Fibroblast of lung (primary cell): Measurements from ENCODE around the gene NDUFA13. TPM values are rescaled to one million over a fixed set of nuclear protein-coding genes. Genes with fewer than 3 reads are reported as not detected.

Experiments used
- DNase-seq, 2 donors: peaks; one replicate each; pipeline versions ENCODE4 v3.0.0 to v3.0.0-alpha.2; 2010; ENCODE audit warnings: low read depth in 2 of 2
- H2AFZ ChIP-seq: 2 replicates; pipeline ENCODE4 v1.5.1; 2012; ENCODE audit warnings: low read length, control low read depth, inconsistent platforms
- H3K27ac ChIP-seq: 2 replicates; pipeline ENCODE4 v1.5.1; 2011; ENCODE audit warnings: low read length, control low read depth; ENCODE audit not compliant: insufficient read depth
- H3K27me3 ChIP-seq: 2 replicates; pipeline ENCODE4 v1.5.1; 2011; ENCODE audit warnings: mild to moderate bottlenecking, low read length; ENCODE audit not compliant: control insufficient read depth, insufficient read depth
- H3K36me3 ChIP-seq: 2 replicates; pipeline ENCODE4 v1.5.1; 2011; ENCODE audit warnings: low read length; ENCODE audit not compliant: control insufficient read depth, insufficient read depth
- H3K4me1 ChIP-seq: 2 replicates; pipeline ENCODE4 v1.5.1; 2011; ENCODE audit warnings: low read length; ENCODE audit not compliant: control insufficient read depth, insufficient read depth; ENCODE audit errors: extremely low read depth
- H3K4me2 ChIP-seq: 2 replicates; pipeline ENCODE4 v1.5.1; 2011; ENCODE audit warnings: low read length, control low read depth; ENCODE audit not compliant: insufficient read depth; ENCODE audit errors: extremely low read depth
- H3K4me3 ChIP-seq, 4 experiments: fragments of 200-600 bp in 1 of 4; sonication (generic) in 1 of 4; replicated peaks in 1 of 4; 2 replicates each; pipeline ENCODE4 v1.5.1; 2011 to 2016; ENCODE audit warnings: low read length in 4 of 4, low read depth in 3 of 4, mild to moderate bottlenecking in 3 of 4, control low read depth in 2 of 4, inconsistent platforms in 1 of 4, mixed read lengths in 1 of 4; ENCODE audit not compliant: insufficient read depth in 1 of 4; ENCODE audit errors: control extremely low read depth in 1 of 4
- H3K79me2 ChIP-seq: 2 replicates; pipeline ENCODE4 v1.5.1; 2012; ENCODE audit warnings: mild to moderate bottlenecking, low read length, inconsistent platforms; ENCODE audit not compliant: control insufficient read depth, insufficient read depth
- H3K9ac ChIP-seq: 2 replicates; pipeline ENCODE4 v1.5.1; 2011; ENCODE audit warnings: mild to moderate bottlenecking, low read length, control low read depth; ENCODE audit not compliant: insufficient read depth
- H3K9me3 ChIP-seq: 2 replicates; pipeline ENCODE4 v1.5.1; 2012; ENCODE audit warnings: low read depth, low read length; ENCODE audit not compliant: control insufficient read depth, insufficient read depth
- H4K20me1 ChIP-seq: 2 replicates; pipeline ENCODE4 v1.5.1; 2011; ENCODE audit warnings: low read length; ENCODE audit not compliant: control insufficient read depth, insufficient read depth; ENCODE audit errors: extremely low read depth
- EZH2 ChIP-seq: IDR thresholded peaks from 2 replicates; pipeline ENCODE4 v1.5.1; 2012; ENCODE audit warnings: low read length, control low read depth, mild to moderate bottlenecking; ENCODE audit errors: missing control alignments
- polyA plus RNA-seq, 2 donors: library from polyadenylated mRNA; depleted of rRNA in 1 of 2; stranded (reverse) in 1 of 2; unstranded in 1 of 2; fragments of >200 nt; gene quantifications; 2 replicates each; pipeline ENCODE4 v1.2.1, GENCODE V29; 2011 to 2012; ENCODE audit warnings: missing spikeins in 1 of 2
- total RNA-seq: library from RNA; depleted of rRNA; stranded (reverse); fragments of >200 nt; gene quantifications from 2 replicates; pipeline ENCODE4 v1.2.1, GENCODE V29; 2014
- TF ChIP-seq, protein P1 (sequence below), 2 donors: IDR thresholded peaks in 1 of 2; conservative IDR thresholded peaks in 1 of 2; 1 replicate in 1 of 2; 2 replicates in 1 of 2; pipeline ENCODE4 v1.5.1; 2011 to 2012; ENCODE audit warnings: low read length in 2 of 2, control low read depth in 1 of 2, inconsistent platforms in 1 of 2, low read depth in 1 of 2, mild to moderate bottlenecking in 1 of 2

The NDUFA13 gene
- total and polyA plus RNA-seq, 2 donors (not counting 1 experiment from before 2014, with no cell fraction given), result 221 to 306 TPM

DNA sequence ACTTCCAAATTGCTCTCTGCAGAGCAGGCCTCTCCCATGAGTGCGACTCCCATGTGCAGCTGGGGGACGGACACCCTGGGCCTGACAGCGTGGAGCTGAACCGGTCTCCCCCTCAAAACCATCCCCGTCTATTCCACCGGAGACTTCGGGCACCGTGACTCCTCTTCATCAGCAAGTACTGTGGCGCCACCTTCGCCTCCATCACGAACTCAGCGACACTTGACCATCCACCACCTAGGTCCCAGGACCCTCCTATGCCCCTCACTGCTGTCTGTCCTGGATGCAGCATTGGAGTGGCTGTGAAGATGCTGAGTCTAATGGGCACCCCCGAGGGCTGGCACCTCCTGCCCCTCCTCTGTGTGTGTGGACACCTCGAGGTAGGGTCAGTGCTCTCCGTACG is 42.6 kb downstream of the NDUFA13 start:
- Histone ChIP-seq H3K36me3 (no peaks in the 10 kb centered on the region), H3K4me3 (no peak overlapping the region), H3K4me2 (no peak overlapping the region), H2AFZ (no peak overlapping the region), H3K9ac (no peak overlapping the region), H3K9me3 (no peaks in the 10 kb centered on the region), H3K4me1 (no peaks in the 10 kb centered on the region), H3K27ac (no peak overlapping the region), H3K79me2 (no peaks in the 10 kb centered on the region), H4K20me1 (no peaks in the 10 kb centered on the region), H3K27me3 (no peaks in the 10 kb centered on the region)
- TF ChIP-seq EZH2, result no peak
- TF ChIP-seq, protein P1, sequence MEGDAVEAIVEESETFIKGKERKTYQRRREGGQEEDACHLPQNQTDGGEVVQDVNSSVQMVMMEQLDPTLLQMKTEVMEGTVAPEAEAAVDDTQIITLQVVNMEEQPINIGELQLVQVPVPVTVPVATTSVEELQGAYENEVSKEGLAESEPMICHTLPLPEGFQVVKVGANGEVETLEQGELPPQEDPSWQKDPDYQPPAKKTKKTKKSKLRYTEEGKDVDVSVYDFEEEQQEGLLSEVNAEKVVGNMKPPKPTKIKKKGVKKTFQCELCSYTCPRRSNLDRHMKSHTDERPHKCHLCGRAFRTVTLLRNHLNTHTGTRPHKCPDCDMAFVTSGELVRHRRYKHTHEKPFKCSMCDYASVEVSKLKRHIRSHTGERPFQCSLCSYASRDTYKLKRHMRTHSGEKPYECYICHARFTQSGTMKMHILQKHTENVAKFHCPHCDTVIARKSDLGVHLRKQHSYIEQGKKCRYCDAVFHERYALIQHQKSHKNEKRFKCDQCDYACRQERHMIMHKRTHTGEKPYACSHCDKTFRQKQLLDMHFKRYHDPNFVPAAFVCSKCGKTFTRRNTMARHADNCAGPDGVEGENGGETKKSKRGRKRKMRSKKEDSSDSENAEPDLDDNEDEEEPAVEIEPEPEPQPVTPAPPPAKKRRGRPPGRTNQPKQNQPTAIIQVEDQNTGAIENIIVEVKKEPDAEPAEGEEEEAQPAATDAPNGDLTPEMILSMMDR (conservative IDR thresholded peaks at IDR 0.05 in 1 of 2, IDR thresholded peaks at IDR 0.05 in 1 of 2; ENCODE audit: low read depth in 1 of 2, low read length in 2 of 2), result no peak
- no peak for DNase-seq

DNA sequence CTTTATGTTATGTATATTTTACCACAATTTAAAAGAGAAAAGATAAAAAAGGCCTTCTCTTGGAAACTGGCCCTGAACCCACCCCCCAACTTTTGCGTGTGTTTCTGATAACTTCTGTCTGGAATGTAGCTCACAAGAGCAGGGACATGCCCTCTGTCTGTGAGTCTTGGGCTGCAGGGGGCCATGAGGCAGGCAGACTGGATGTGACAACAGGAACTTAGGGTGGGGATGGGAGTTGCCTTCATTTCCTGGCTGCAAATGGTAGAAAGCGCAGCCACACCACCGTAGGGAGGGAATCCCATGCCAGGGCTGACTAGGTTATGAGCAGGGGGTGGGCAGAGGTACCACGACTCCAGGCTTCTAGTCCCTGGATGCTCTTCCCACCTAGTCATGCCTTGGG is 43.9 kb downstream of the NDUFA13 start:
- H4K20me1 ChIP-seq, result no peaks in the 10 kb centered on the region
- H3K27ac ChIP-seq, result no peak overlapping the region
- no peak for DNase-seq
- TF ChIP-seq EZH2, result no peak
- TF ChIP-seq, protein P1 (conservative IDR thresholded peaks at IDR 0.05 in 1 of 2, IDR thresholded peaks at IDR 0.05 in 1 of 2; ENCODE audit: low read depth in 1 of 2, low read length in 2 of 2), result no peak
- no peak overlapping the region for H3K4me2 ChIP-seq
- H3K9me3 ChIP-seq, result no peaks in the 10 kb centered on the region
- no peak overlapping the region for H3K4me3 ChIP-seq
- no peaks in the 10 kb centered on the region for H3K36me3 ChIP-seq
- H3K9ac ChIP-seq, result no peak overlapping the region
- no peaks in the 10 kb centered on the region for H3K4me1 ChIP-seq
- no peak overlapping the region for H2AFZ ChIP-seq
- no peaks in the 10 kb centered on the region for H3K27me3 ChIP-seq
- H3K79me2 ChIP-seq, result no peaks in the 10 kb centered on the region

DNA sequence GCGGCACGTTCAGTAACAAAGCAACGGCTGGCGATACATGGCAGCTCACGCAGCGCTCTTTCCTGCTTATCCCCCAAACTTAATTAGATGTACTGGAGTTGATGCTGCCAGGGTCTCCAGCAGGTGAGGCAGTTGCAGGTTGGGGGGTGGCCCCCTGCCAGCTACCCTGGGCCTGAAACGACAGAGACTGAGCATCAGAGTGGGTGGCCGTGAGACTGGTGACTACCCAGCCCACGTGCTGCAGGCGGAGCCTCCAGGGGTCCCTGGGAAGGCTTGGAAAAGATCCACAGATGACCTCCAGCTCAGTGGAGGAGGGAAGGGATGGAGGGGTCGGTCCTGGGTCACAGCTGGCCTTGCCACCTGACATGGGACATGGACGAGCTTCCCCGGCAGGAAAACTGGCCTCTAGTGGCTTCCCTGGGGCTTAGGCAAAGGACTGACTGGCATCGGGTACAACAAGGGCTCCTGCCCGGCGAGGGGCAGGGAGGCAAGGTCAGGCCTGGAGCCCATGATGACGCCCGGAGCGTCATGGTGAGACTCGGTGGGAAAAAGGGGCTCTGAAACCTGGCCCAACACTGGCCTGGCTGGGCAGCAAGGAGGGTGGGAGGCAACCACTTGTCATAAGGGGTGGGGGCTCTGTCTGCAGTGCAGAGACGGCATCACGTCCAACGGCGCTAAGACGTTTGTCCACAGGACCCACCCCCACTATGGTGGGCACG is 46.1 kb downstream of the NDUFA13 start:
- no peak for DNase-seq
- H3K4me3 ChIP-seq, result no peak overlapping the region
- H2AFZ ChIP-seq, result no peak overlapping the region
- no peaks in the 10 kb centered on the region for H3K36me3 ChIP-seq
- no peak overlapping the region for H3K27ac ChIP-seq
- no peak overlapping the region for H3K9ac ChIP-seq
- no peak overlapping the region for H3K4me2 ChIP-seq
- no peaks in the 10 kb centered on the region for H4K20me1 ChIP-seq
- no peaks in the 10 kb centered on the region for H3K27me3 ChIP-seq
- no peaks in the 10 kb centered on the region for H3K4me1 ChIP-seq
- no peaks in the 10 kb centered on the region for H3K79me2 ChIP-seq
- H3K9me3 ChIP-seq, result no peaks in the 10 kb centered on the region
- TF ChIP-seq EZH2, result no peak
- TF ChIP-seq, protein P1 (conservative IDR thresholded peaks at IDR 0.05 in 1 of 2, IDR thresholded peaks at IDR 0.05 in 1 of 2; ENCODE audit: low read depth in 1 of 2, low read length in 2 of 2), result no peak
